Duodenal mucosa (tissue), 2 donors: Measurements from ENCODE around the gene VIPR2.
A peak's percentile ranks its signal among the peaks of the same experiment; 100 is the strongest.

Experiments used
- H3K27ac ChIP-seq: one replicate; pipeline ENCODE4 v1.7.0; 2013; ENCODE audit warnings: low read depth, low read length
- H3K27me3 ChIP-seq, 2 donors: one replicate each; pipeline ENCODE4 v1.7.0; 2013; ENCODE audit warnings: low read length in 2 of 2, control low read depth in 1 of 2; ENCODE audit not compliant: insufficient read depth in 2 of 2, control insufficient read depth in 1 of 2
- H3K36me3 ChIP-seq, 2 donors: one replicate each; pipeline ENCODE4 v1.7.0; 2013; ENCODE audit warnings: low read length in 2 of 2, control low read depth in 1 of 2; ENCODE audit not compliant: insufficient read depth in 2 of 2, control insufficient read depth in 1 of 2
- H3K4me1 ChIP-seq, 2 donors: one replicate each; pipeline ENCODE4 v1.7.0; 2013; ENCODE audit warnings: low read length in 2 of 2, control low read depth in 1 of 2; ENCODE audit not compliant: insufficient read depth in 2 of 2, control insufficient read depth in 1 of 2
- H3K4me3 ChIP-seq, 2 donors: one replicate each; pipeline ENCODE4 v1.7.0; 2013; ENCODE audit warnings: low read length in 2 of 2, low read depth in 1 of 2
- H3K9ac ChIP-seq, 2 donors: one replicate each; pipeline ENCODE4 v1.7.0; 2013; ENCODE audit warnings: low read length in 2 of 2, low read depth in 1 of 2
- H3K9me3 ChIP-seq, 2 donors: one replicate each; pipeline ENCODE4 v1.7.0; 2013; ENCODE audit warnings: low read length in 2 of 2, control low read depth in 1 of 2; ENCODE audit not compliant: control insufficient read depth in 1 of 2

Gene VIPR2

GRCh38 chr7:159022238-159022993, 122.3 kb downstream of the VIPR2 start:
- no peak overlapping the region for H3K27ac ChIP-seq
- no peak overlapping the region for H3K4me3 ChIP-seq
- no peak overlapping the region for H3K9ac ChIP-seq
- H3K9me3 ChIP-seq = no peaks in the 10 kb centered on the region
- no peaks in the 10 kb centered on the region for H3K27me3 ChIP-seq
- no peaks in the 10 kb centered on the region for H3K36me3 ChIP-seq
- peaks cover 3 to 6% of the 10 kb centered on the region in 2 donors for H3K4me1 ChIP-seq

GRCh38 chr7:159020987-159021386, 123.7 kb downstream of the VIPR2 start:
- no peaks in the 10 kb centered on the region for H3K9me3 ChIP-seq
- no peaks in the 10 kb centered on the region for H3K27me3 ChIP-seq
- no peak overlapping the region for H3K4me3 ChIP-seq
- no peak overlapping the region for H3K9ac ChIP-seq
- H3K4me1 ChIP-seq = no peaks in the 10 kb centered on the region
- H3K27ac ChIP-seq = no peak overlapping the region
- no peaks in the 10 kb centered on the region for H3K36me3 ChIP-seq

GRCh38 chr7:159019111-159019510, 125.6 kb downstream of the VIPR2 start:
- peaks cover 0 to 7% of the 10 kb centered on the region in 2 donors for H3K4me1 ChIP-seq
- H3K36me3 ChIP-seq = no peaks in the 10 kb centered on the region
- no peaks in the 10 kb centered on the region for H3K9me3 ChIP-seq
- no peak overlapping the region for H3K9ac ChIP-seq
- no peak overlapping the region for H3K4me3 ChIP-seq
- H3K27me3 ChIP-seq = no peaks in the 10 kb centered on the region
- no peak overlapping the region for H3K27ac ChIP-seq

- Histone ChIP-seq H3K4me3 (no peak overlapping the region), H3K36me3 (no peaks in the 10 kb centered on the region), H3K9ac (no peak overlapping the region), H3K27me3 (no peaks in the 10 kb centered on the region), H3K4me1 (peaks cover 5 to 13% of the 10 kb centered on the region in 2 donors), H3K27ac (no peak overlapping the region), H3K9me3 (no peaks in the 10 kb centered on the region)
Observed at GRCh38 chr7:159017741-159018140, 126.9 kb downstream of the VIPR2 start.

GRCh38 chr7:159017210-159017609, 127.5 kb downstream of the VIPR2 start:
- H3K9ac ChIP-seq = no peak overlapping the region
- H3K27ac ChIP-seq = no peak overlapping the region
- H3K9me3 ChIP-seq = no peaks in the 10 kb centered on the region
- no peak overlapping the region for H3K4me3 ChIP-seq
- H3K27me3 ChIP-seq = no peaks in the 10 kb centered on the region
- H3K36me3 ChIP-seq = no peaks in the 10 kb centered on the region
- H3K4me1 ChIP-seq = peaks cover 10 to 14% of the 10 kb centered on the region in 2 donors

- Histone ChIP-seq H3K9ac (no peak overlapping the region), H3K27me3 (no peaks in the 10 kb centered on the region), H3K9me3 (no peaks in the 10 kb centered on the region), H3K4me3 (no peak overlapping the region), H3K27ac (no peak overlapping the region), H3K36me3 (no peaks in the 10 kb centered on the region), H3K4me1 (peaks cover 11 to 14% of the 10 kb centered on the region in 2 donors)
Observed at GRCh38 chr7:159016591-159016990, 128.1 kb downstream of the VIPR2 start.

- no peak overlapping the region for H3K9ac ChIP-seq
- H3K27me3 ChIP-seq = no peaks in the 10 kb centered on the region
- H3K4me3 ChIP-seq = no peak overlapping the region
- H3K27ac ChIP-seq = no peak overlapping the region
- peaks cover 11 to 22% of the 10 kb centered on the region in 2 donors for H3K4me1 ChIP-seq
- H3K9me3 ChIP-seq = no peaks in the 10 kb centered on the region
- no peaks in the 10 kb centered on the region for H3K36me3 ChIP-seq
Observed at GRCh38 chr7:159015454-159016410, 128.9 kb downstream of the VIPR2 start.

- Histone ChIP-seq H3K9me3 (no peaks in the 10 kb centered on the region), H3K9ac (no peak overlapping the region), H3K4me3 (no peak overlapping the region), H3K36me3 (no peaks in the 10 kb centered on the region), H3K27me3 (no peaks in the 10 kb centered on the region), H3K27ac (peak overlapping the region; percentile 42), H3K4me1 (peaks cover 11 to 22% of the 10 kb centered on the region in 2 donors)
Observed at GRCh38 chr7:159015081-159015453, 129.6 kb downstream of the VIPR2 start.

GRCh38 chr7:159014297-159015062, 130.2 kb downstream of the VIPR2 start:
- Histone ChIP-seq H3K27ac (no peak overlapping the region), H3K4me3 (no peak overlapping the region), H3K27me3 (no peaks in the 10 kb centered on the region), H3K36me3 (no peaks in the 10 kb centered on the region), H3K4me1 (peaks cover 11 to 22% of the 10 kb centered on the region in 2 donors), H3K9me3 (no peaks in the 10 kb centered on the region), H3K9ac (no peak overlapping the region)
